A673 (cell line): ENCODE data around the gene NELL1.

Experiments used
- EZH2 ChIP-seq: fragments of 200-600 bp; sonication (generic); IDR thresholded peaks from 2 replicates; pipeline ENCODE4 v1.6.1; 2017; ENCODE audit warnings: borderline replicate concordance, low read depth, mild to moderate bottlenecking, mixed read lengths, antibody characterized with exemption, low read length; ENCODE audit not compliant: poor library complexity, severe bottlenecking
- TF ChIP-seq, protein P1 (sequence below): fragments of 300-800, 200-600 bp; sonication (generic); conservative IDR thresholded peaks from 2 replicates; pipeline ENCODE4 v1.5.1; 2017; ENCODE audit warnings: low read depth, mild to moderate bottlenecking, antibody characterized with exemption, low read length, moderate library complexity, mixed read lengths

DNA sequence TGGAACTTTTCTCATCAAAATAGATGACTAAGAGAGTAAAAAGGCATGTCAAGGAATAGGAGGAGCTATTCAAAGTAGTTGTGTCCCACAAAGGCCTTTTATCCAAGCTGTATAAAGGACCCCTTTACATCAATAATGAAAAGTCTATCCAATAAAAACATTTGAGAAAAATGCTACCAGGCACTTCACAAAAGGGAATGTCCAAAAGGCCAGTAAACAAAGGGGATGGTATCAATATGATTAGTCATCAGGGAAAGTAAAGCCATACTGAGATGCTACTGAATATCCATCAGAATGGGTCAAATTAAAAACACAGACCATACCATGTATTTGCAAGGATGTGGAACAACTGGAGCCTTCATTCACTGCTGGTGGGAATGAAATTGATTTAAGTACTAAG lies 224.9 kb downstream of the NELL1 start:
- TF ChIP-seq, protein P1, sequence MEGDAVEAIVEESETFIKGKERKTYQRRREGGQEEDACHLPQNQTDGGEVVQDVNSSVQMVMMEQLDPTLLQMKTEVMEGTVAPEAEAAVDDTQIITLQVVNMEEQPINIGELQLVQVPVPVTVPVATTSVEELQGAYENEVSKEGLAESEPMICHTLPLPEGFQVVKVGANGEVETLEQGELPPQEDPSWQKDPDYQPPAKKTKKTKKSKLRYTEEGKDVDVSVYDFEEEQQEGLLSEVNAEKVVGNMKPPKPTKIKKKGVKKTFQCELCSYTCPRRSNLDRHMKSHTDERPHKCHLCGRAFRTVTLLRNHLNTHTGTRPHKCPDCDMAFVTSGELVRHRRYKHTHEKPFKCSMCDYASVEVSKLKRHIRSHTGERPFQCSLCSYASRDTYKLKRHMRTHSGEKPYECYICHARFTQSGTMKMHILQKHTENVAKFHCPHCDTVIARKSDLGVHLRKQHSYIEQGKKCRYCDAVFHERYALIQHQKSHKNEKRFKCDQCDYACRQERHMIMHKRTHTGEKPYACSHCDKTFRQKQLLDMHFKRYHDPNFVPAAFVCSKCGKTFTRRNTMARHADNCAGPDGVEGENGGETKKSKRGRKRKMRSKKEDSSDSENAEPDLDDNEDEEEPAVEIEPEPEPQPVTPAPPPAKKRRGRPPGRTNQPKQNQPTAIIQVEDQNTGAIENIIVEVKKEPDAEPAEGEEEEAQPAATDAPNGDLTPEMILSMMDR: no peak
- no peak for TF ChIP-seq EZH2
